ENCODE measurements around the gene CCDC186.

DNA sequence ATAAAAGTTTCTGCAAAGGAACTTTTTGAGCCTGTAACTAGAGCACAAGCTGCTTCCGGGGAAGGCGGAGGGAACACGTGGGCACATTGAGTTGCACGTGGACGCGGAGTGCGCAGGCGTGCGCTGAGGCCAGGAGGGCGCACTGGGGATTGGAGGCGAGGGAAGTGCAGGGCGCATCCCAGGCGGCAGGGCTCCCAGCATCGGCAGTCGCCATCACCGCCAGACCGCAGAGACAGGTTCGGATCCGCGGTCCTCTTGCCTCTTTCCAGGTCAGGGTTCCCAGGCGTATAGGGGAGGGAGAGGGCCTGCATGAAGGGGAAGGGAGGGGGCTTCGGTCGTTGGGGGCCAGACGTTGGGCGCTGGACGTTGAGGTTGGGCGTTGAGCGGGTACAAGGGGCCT lies 5.1 kb upstream of the CCDC186 start, which contains the start of gene TDRD1:
- TF ChIP-seq TARDBP (IDR thresholded peaks at IDR 0.05) (no peak), NFRKB (IDR thresholded peaks at IDR 0.05) (no peak), FOXM1 (IDR thresholded peaks at IDR 0.05; ENCODE audit: borderline replicate concordance) (no peak), FOXK2 (IDR thresholded peaks at IDR 0.05) (no peak), SP1 (IDR thresholded peaks at IDR 0.05) (no peak), BHLHE40 (IDR thresholded peaks at IDR 0.05; ENCODE audit: borderline replicate concordance) (no peak), ZNF384 (IDR thresholded peaks at IDR 0.05) (no peak), ELF4 (IDR thresholded peaks at IDR 0.05) (no peak), FOXA1 (IDR thresholded peaks at IDR 0.05) (no peak), SUZ12 (IDR thresholded peaks at IDR 0.05) (no peak), HDGF (IDR thresholded peaks at IDR 0.05; ENCODE audit: borderline replicate concordance) (no peak), CTBP1 (IDR thresholded peaks at IDR 0.05; ENCODE audit: borderline replicate concordance) (no peak), LEF1 (IDR thresholded peaks at IDR 0.05; ENCODE audit: borderline replicate concordance) (no peak), ARNT (IDR thresholded peaks at IDR 0.05) (no peak)
